Adipose tissue (tissue), 3 donors: ENCODE data around the gene PRELID1. TPM values are rescaled to one million over a fixed set of nuclear protein-coding genes. Genes with fewer than 3 reads are reported as not detected.

ENCODE experiments used
- H3K27ac ChIP-seq: one replicate; pipeline ENCODE4 v1.5.1; 2013; ENCODE audit warnings: low read depth, low read length
- WGBS, 3 donors: extraction: QIAGEN DNeasy Blood & Tissue Kit; methylation state at CpG; one replicate each; pipeline ENCODE4 v1.1.7; 2013; 5-methylcytosine and 5-hydroxymethylcytosine counted together
- polyA plus RNA-seq, 3 donors: library from polyadenylated mRNA; stranded (reverse); fragments of 200-250 nt; gene quantifications; one replicate each; pipeline ENCODE4 v1.2.3, GENCODE V29; 2013
- donor health status: healthy with polysubstance abuse.
- donor health status: Bipolar disorder and iron deficiency.
- donor health status: healthy.

PRELID1 gene
- polyA plus RNA-seq, 3 donors = 94.6 to 215 (median 185) TPM

GRCh38 chr5:177310757-177311391 lies 7.3 kb downstream of the PRELID1 start:
- 12 to 31% (median 19%) methylated on average over 17 to 20 of the region's 20 CpGs for WGBS, 3 donors
- no peak overlapping the region for H3K27ac ChIP-seq

- H3K27ac ChIP-seq = no peak overlapping the region
- 0 to 2% (median 2%) methylated on average over 15 to 23 of the region's 23 CpGs for WGBS, 3 donors
Measured at GRCh38 chr5:177311392-177311722, 7.8 kb downstream of the PRELID1 start.

GRCh38 chr5:177311723-177312648 lies 8.4 kb downstream of the PRELID1 start, which contains the start of gene MXD3:
Gene MXD3 (minus strand): TSS chr5:177311898. CDS start chr5:177311830, 68 bp downstream.
- H3K27ac ChIP-seq = no peak within 1 kb of the TSS
- 0 to 1% (median 1%) methylated on average over 74 to 78 of the region's 78 CpGs for WGBS, 3 donors

GRCh38 chr5:177312649-177313181 lies 9.1 kb downstream of the PRELID1 start:
- no peak overlapping the region for H3K27ac ChIP-seq

GRCh38 chr5:177313561-177314259 lies 10.1 kb downstream of the PRELID1 start:
- no peak overlapping the region for H3K27ac ChIP-seq
- WGBS, 3 donors = 88 to 91% (median 91%) methylated on average over 15 of the region's 15 CpGs

More at GRCh38 chr5:177312649-177313181, 9.1 kb downstream of the PRELID1 start:
- 9 to 16% (median 10%) methylated on average over 19 of the region's 19 CpGs for WGBS, 3 donors

GRCh38 chr5:177314376-177315342 lies 11.1 kb downstream of the PRELID1 start:
- no peak overlapping the region for H3K27ac ChIP-seq
- WGBS, 3 donors = 81 to 89% (median 84%) methylated on average over 15 to 18 of the region's 18 CpGs

GRCh38 chr5:177315411-177315810 lies 11.8 kb downstream of the PRELID1 start:
- H3K27ac ChIP-seq = no peak overlapping the region
- 87 to 94% (median 91%) methylated on average over 7 of the region's 7 CpGs for WGBS, 3 donors

- H3K27ac ChIP-seq = no peak overlapping the region
- 86 to 95% (median 92%) methylated on average over 3 of the region's 3 CpGs for WGBS, 3 donors
Measured at GRCh38 chr5:177316005-177316404, 12.4 kb downstream of the PRELID1 start.

GRCh38 chr5:177317959-177318377 lies 14.4 kb downstream of the PRELID1 start:
- H3K27ac ChIP-seq = no peak overlapping the region
- WGBS, 3 donors = 17 to 37% (median 35%) methylated on average over 7 of the region's 7 CpGs

GRCh38 chr5:177319913-177320588 lies 16.5 kb downstream of the PRELID1 start:
- no peak overlapping the region for H3K27ac ChIP-seq
- WGBS, 3 donors = 83 to 89% (median 86%) methylated on average over 14 of the region's 14 CpGs

- no peak overlapping the region for H3K27ac ChIP-seq
- WGBS, 3 donors = 67 to 91% (median 77%) methylated on average over 7 of the region's 7 CpGs
Measured at GRCh38 chr5:177320879-177321278, 17.3 kb downstream of the PRELID1 start.

- whole genome bisulfite sequencing, 3 donors = 35 to 96% (median 86%) methylated on average over 1 of the region's 1 CpG
- H3K27ac ChIP-seq = no peak overlapping the region
Measured at GRCh38 chr5:177325868-177326381, 22.3 kb downstream of the PRELID1 start.

GRCh38 chr5:177327539-177328522 lies 24.2 kb downstream of the PRELID1 start:
- WGBS, 3 donors = 56 to 61% (median 61%) methylated on average over 28 of the region's 28 CpGs
- no peak overlapping the region for H3K27ac ChIP-seq

- no peak overlapping the region for H3K27ac ChIP-seq
- 89 to 92% (median 91%) methylated on average over 19 of the region's 19 CpGs for WGBS, 3 donors
Measured at GRCh38 chr5:177328545-177329231, 25.1 kb downstream of the PRELID1 start.

GRCh38 chr5:177329883-177330282 lies 26.3 kb downstream of the PRELID1 start:
- H3K27ac ChIP-seq = no peak overlapping the region
- WGBS, 3 donors = 38 to 95% (median 87%) methylated on average over 6 of the region's 6 CpGs
